Endothelial cell (in vitro differentiated cells): Measurements from ENCODE around the gene ASMTL. TPM values are rescaled to one million over a fixed set of nuclear protein-coding genes. Genes with fewer than 3 reads are reported as not detected.
"Not testable (repeated sequence)": the region's sequence is repeated elsewhere in the genome, so short reads cannot be mapped to it uniquely, and the experiment has no call there.

ENCODE experiments used
- DNase-seq: peaks from one replicate; pipeline ENCODE4 v3.0.0; 2021; ENCODE audit warnings: low spot score
- H3K27ac Mint-ChIP-seq: one replicate; pipeline ENCODE4 v1.8.0; 2021; ENCODE audit warnings: mixed read lengths, inconsistent platforms; ENCODE audit not compliant: unreplicated experiment
- H3K27me3 Mint-ChIP-seq: one replicate; pipeline ENCODE4 v1.8.0; 2021; ENCODE audit warnings: mild to moderate bottlenecking, moderate library complexity, mixed read lengths, inconsistent platforms; ENCODE audit not compliant: unreplicated experiment
- H3K36me3 Mint-ChIP-seq: one replicate; pipeline ENCODE4 v1.8.0; 2021; ENCODE audit warnings: mild to moderate bottlenecking, low read depth, mixed read lengths, inconsistent platforms; ENCODE audit not compliant: unreplicated experiment
- H3K4me1 Mint-ChIP-seq: one replicate; pipeline ENCODE4 v1.8.0; 2021; ENCODE audit warnings: mild to moderate bottlenecking, mixed read lengths, inconsistent platforms; ENCODE audit not compliant: unreplicated experiment
- H3K4me3 Mint-ChIP-seq: one replicate; pipeline ENCODE4 v1.8.0; 2021; ENCODE audit warnings: mild to moderate bottlenecking, mixed read lengths, inconsistent platforms; ENCODE audit not compliant: unreplicated experiment
- H3K9me3 Mint-ChIP-seq: one replicate; pipeline ENCODE4 v1.8.0; 2021; ENCODE audit warnings: mixed read lengths, inconsistent platforms; ENCODE audit not compliant: unreplicated experiment
- CTCF ChIP-seq: fragments of 200-600 bp; sonication (generic); IDR thresholded peaks from one replicate; pipeline ENCODE4 v1.5.0; 2021; ENCODE audit warnings: antibody characterized with exemption; ENCODE audit not compliant: unreplicated experiment
- total RNA-seq: library from RNA; stranded (reverse); fragmentation: NEBNext Ultra II Directional; extraction: Animal tissue kit (Norgen Biotek cat#: 25700); gene quantifications from one replicate; pipeline ENCODE4 v1.2.1, GENCODE V29; 2021; ENCODE audit not compliant: unreplicated experiment

ASMTL gene
- total RNA-seq, 1 donor from 2014 or later: 25.8 TPM

DNA sequence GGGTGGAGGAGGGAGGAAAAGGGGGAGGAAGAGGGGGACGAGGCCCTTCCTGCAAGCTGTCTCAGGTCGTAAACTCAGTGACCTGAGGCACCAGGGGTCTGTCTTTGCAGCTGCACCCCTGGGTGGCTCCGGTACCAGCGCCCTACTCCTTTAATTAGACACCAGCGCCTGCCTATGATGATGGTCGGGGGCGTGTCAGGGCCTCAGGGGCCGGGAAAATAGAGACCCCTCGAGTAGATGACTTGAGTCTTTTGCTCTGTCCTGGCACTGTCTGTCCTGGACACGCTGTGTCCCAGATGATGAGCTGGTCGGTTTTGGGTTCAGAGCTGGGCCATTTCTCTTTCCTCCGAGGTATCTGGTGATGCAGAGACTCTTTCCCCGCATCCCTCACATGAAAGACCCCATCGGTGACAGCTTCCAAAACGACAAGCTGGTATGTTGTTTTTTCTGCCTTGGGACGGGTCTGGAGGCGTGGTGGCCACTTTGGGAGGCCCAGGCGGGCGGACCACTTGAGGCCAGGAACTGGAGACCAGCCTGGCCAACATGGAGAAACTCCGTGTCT is 72.0 kb downstream of the ASMTL start:
- peaks cover 3% of the 10 kb centered on the region for H3K4me1 Mint-ChIP-seq
- peaks cover 18% of the 10 kb centered on the region for H3K36me3 Mint-ChIP-seq
- H3K27me3 Mint-ChIP-seq: peaks cover 16% of the 10 kb centered on the region
- H3K9me3 Mint-ChIP-seq: no peaks in the 10 kb centered on the region
- no peak for DNase-seq
- H3K4me3 Mint-ChIP-seq: no peak overlapping the region
- no peak for TF ChIP-seq CTCF
- H3K27ac Mint-ChIP-seq: no peak overlapping the region

DNA sequence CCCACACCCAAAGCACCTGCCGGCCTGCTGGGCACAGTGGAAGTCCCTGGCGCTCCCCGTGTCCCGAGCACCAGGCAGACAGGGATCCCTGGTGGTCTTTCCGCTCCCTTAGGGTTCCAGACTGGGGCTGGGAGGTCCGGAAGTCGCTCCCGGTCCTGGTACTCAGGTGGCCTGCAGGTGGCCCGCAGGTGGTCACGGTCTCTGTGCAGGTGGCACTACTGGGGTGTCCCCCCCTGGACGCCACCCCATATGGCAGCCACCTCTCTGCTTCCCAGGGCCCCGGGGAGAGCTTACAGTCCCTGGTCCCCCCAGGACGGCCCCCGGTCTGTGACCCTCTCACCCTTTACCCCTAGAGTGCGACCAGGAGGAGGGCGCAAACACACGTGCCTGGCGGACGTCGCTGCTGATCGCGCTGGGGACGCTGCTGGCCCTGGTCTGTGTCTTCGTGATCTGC is 74.4 kb downstream of the ASMTL start:
- DNase-seq: no peak

GRCh38 chrX:1368385-1368698 is 84.4 kb downstream of the ASMTL start:
- peaks cover 7% of the 10 kb centered on the region for H3K36me3 Mint-ChIP-seq
- no peaks in the 10 kb centered on the region for H3K4me1 Mint-ChIP-seq
- H3K27ac Mint-ChIP-seq: no peak overlapping the region
- no peak for DNase-seq
- H3K4me3 Mint-ChIP-seq: no peak overlapping the region
- TF ChIP-seq CTCF: no peak
- no peaks in the 10 kb centered on the region for H3K9me3 Mint-ChIP-seq
- peaks cover 14% of the 10 kb centered on the region for H3K27me3 Mint-ChIP-seq

More for the DNA sequence above, 74.4 kb downstream of the ASMTL start:
- H3K4me1 Mint-ChIP-seq: peaks cover 3% of the 10 kb centered on the region
- no peak overlapping the region for H3K27ac Mint-ChIP-seq
- peaks cover 16% of the 10 kb centered on the region for H3K27me3 Mint-ChIP-seq
- H3K9me3 Mint-ChIP-seq: no peaks in the 10 kb centered on the region
- no peak for TF ChIP-seq CTCF
- H3K36me3 Mint-ChIP-seq: peaks cover 7% of the 10 kb centered on the region
- no peak overlapping the region for H3K4me3 Mint-ChIP-seq

DNA sequence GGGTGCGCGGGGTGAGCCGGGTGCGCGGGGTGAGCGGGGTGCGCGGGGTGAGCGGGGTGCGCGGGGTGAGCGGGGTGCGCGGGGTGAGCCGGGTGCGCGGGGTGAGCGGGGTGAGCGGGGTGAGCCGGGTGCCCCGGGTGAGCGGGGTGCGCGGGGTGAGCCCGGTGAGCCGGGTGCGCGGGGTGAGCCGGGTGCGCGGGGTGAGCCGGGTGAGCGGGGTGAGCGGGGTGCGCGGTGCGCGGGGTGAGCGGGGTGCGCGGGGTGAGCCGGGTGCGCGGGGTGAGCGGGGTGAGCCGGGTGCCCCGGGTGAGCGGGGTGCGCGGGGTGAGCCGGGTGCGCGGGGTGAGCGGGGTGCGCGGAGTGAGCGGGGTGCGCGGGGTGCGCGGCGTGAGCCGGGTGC is 86.3 kb downstream of the ASMTL start:
- Mint-ChIP-seq H3K27me3 (peaks cover 18% of the 10 kb centered on the region), H3K36me3 (peaks cover 18% of the 10 kb centered on the region)
- H3K27ac Mint-ChIP-seq, H3K4me3 Mint-ChIP-seq, H3K9me3 Mint-ChIP-seq, DNase-seq, H3K4me1 Mint-ChIP-seq: not testable (repeated sequence)

GRCh38 chrX:1361910-1362309 is 90.8 kb downstream of the ASMTL start:
- Mint-ChIP-seq H3K4me1 (no peaks in the 10 kb centered on the region), H3K9me3 (no peaks in the 10 kb centered on the region), H3K36me3 (peaks cover 34% of the 10 kb centered on the region), H3K4me3 (peak overlapping the region; percentile 45), H3K27me3 (peaks cover 19% of the 10 kb centered on the region), H3K27ac (peak overlapping the region; percentile 3)
- DNase-seq: no peak
- no peak for TF ChIP-seq CTCF
